IMR-90 (cell line): ENCODE measurements around the gene DNAH9.

Source experiments
- MAFK ChIP-seq: IDR thresholded peaks from 2 replicates; pipeline ENCODE4 v1.6.1; 2012; ENCODE audit warnings: low read depth, low read length, improper control_type of control experiment
- MXI1 ChIP-seq: IDR thresholded peaks from 2 replicates; pipeline ENCODE4 v1.6.1; 2012; ENCODE audit warnings: low read depth, mild to moderate bottlenecking, low read length, moderate library complexity, borderline replicate concordance
- RAD21 ChIP-seq: IDR thresholded peaks from 2 replicates; pipeline ENCODE4 v1.6.1; 2012; ENCODE audit warnings: low read length, improper control_type of control experiment
- TF ChIP-seq, protein P1 (sequence below): conservative IDR thresholded peaks from 2 replicates; pipeline ENCODE4 v1.5.1; 2012; ENCODE audit warnings: mild to moderate bottlenecking, low read depth, low read length, improper control_type of control experiment

DNA sequence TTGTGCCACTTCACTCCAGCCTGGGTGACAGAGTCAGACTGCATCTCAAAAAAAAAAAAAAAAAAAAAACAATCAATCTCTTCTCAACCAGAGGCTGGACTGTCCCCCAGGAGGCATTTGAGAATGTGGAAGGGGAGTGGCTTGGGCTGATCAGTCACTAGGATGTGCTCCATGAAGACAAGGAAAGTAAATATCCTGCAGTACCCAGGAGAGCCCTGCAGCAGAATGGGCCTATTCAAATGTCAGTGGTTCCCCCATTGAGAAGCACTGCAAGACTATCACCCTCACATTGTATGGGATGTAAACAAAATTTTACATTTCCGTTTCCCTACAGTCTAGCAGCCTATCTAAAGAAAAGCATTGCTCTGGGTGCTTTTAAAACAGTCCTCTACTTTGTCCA, 70.3 kb downstream of the DNAH9 start:
- no peak for TF ChIP-seq MAFK
- TF ChIP-seq, protein P1, sequence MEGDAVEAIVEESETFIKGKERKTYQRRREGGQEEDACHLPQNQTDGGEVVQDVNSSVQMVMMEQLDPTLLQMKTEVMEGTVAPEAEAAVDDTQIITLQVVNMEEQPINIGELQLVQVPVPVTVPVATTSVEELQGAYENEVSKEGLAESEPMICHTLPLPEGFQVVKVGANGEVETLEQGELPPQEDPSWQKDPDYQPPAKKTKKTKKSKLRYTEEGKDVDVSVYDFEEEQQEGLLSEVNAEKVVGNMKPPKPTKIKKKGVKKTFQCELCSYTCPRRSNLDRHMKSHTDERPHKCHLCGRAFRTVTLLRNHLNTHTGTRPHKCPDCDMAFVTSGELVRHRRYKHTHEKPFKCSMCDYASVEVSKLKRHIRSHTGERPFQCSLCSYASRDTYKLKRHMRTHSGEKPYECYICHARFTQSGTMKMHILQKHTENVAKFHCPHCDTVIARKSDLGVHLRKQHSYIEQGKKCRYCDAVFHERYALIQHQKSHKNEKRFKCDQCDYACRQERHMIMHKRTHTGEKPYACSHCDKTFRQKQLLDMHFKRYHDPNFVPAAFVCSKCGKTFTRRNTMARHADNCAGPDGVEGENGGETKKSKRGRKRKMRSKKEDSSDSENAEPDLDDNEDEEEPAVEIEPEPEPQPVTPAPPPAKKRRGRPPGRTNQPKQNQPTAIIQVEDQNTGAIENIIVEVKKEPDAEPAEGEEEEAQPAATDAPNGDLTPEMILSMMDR = no peak
- TF ChIP-seq MXI1 = no peak
- no peak for TF ChIP-seq RAD21
